H4 (cell line): ENCODE measurements around the gene LMO2. TPM values are rescaled to one million over a fixed set of nuclear protein-coding genes. Genes with fewer than 3 reads are reported as not detected.

Experiments used
- DNase-seq: peaks from one replicate; pipeline ENCODE4 v3.0.0-alpha.2; 2015; ENCODE audit warnings: low spot score
- total RNA-seq: library from RNA; depleted of rRNA; stranded (reverse); fragments of >200 nt; shearing (Covaris generic); gene quantifications from 2 replicates; pipeline ENCODE4 v1.2.3, GENCODE V29; 2014

LMO2 gene
- total RNA-seq, 1 experiment from 2014 or later: 1.5 TPM

DNA sequence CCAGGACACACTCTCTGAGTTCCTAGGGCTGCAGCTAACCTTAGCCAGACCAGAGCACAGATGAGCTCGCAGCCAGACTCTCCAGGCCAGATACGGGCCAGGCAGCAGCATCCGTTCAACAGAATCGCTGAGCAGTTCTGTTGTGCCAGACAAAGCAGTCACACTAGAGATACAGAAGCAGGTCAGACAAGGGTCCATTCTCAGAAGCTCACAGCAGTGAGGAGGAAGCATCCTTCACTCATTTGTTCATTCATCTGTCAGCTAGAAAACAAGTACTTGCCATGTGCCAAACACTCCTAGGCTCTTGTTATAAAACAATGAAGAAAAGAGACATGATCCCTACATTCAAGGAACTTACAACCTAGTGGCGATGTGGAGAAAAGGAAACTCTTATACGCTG lies 2.6 kb downstream of the LMO2 start:
- no peak for DNase-seq

DNA sequence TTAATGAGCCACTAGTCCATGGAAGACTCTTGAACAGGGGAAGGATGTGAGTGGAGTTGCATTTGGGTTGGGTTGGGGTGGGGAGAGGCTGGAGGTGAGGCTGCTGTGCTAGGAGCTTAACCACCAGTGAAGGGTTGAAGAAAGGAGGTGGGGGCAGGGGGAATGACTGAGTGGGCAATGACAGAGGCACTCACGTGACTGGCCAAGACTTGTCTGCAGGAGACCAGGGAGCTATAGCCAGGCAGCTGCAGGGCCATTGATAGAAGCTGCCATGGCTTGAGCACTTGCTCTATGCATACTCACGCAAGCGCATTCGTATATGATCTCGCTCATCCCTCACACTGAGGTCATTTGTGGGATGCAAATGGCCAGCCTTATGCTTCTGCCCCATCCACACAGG lies 4.0 kb downstream of the LMO2 start:
- no peak for DNase-seq

DNA sequence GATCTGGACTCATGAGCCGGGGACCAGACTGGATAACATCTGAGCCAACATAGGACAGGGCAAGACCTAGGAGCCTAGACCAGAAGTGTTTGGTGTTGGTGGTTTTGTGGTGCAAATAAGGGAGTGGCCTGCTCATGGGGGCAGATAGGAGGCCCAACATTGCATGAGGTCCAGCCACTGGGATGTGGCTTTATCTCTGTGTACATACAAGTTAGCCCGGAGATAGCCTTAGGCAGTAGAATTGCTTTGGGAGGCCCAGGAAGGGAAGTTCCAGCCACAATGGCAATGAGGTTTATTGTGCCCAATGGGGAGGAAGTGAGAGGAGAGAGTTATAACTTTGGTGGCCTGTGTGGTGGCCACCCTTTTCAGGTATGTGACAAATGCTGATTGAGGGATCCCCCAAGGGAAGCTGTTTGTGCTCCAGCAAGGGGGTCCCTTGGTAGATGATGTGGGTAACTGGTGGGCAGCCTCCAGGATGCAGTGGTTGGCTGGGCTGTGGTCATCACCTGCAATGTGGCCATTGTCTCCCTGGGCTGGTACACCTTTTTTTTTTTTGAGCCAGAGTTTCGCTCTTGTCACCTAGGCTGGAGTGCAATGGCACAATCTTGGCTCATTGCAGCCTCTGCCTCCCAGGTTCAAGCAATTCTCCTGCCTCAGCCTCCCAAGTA lies 6.4 kb downstream of the LMO2 start:
- DNase-seq: peak; percentile 45

DNA sequence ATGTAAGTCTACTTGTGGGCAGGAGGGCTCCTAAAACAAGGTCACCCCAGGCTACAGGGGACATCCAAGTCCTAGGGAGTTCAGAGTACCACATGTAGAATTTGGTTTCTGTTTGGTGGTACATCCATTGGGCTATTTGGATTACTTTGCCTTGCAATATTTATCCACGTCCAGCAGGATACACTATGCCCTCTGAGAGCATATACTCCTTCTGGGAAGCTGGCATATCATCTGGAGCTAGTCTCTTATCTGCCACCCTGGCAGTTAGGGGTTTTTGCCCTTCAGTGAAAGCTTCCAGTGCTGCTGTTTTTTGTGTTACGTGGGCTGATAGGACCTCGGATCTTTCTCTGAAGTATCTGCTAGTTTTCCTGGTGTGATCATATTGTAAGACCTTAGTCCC lies 7.3 kb downstream of the LMO2 start:
- no peak for DNase-seq

DNA sequence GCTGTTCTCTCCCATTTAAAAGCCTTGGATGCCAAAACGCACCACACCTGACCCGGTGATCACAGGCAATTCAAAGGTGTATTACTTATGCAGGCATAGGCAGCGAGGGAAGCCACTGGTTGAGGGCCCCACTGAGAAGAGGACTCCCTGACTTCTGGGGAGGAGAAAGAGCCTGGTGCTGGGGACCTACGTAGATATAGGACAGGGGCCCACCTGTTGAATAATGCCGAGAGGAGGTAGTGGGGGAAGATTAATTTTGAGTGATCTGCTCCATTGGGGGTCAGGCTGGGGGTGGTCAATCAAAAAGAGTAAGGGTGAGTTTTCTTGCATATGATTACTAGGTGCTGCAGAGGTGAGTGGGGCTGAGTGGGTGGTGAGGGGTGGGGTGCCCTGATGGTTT lies 7.8 kb downstream of the LMO2 start:
- DNase-seq: no peak

DNA sequence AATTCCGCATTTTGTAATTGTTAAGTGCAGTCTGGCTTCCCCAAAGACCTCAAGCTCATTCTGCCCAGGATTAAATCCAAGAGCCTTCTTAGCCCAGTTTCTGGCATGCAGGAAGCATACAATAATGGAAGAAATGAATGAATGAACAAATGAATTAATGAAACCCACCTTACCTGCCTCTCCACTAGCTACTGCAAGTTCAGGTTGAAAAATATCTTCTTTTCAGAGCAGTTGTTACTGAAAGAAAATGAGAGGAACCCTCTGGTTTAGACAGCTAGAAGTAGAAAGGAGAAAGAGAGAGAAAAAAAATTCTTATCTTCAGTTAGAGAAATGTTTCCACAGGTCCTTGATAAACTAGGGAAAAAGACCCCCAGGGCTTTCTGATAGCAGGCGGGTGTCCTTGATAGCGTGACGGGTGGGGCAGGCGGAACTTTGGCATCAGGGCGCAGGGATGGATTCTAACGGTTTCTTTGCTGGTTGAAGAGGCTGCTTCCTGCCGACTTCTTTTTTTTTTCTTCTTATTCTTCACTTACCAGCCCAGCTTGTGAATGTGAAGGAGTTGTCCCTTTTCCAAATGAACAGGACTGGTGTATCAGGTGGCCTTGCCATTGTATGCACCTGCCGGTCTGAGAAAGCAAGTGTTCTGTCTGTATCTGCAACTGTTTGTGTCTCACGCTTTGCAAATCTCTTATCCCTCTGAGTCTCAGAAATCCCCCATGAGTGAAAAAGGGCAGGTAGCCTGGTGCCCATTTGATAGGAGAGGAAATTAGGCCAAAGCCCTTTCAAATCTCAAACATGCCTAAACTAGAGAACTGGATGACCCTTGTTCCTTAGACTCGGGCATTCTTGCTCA lies 10.0 kb downstream of the LMO2 start:
- no peak for DNase-seq

DNA sequence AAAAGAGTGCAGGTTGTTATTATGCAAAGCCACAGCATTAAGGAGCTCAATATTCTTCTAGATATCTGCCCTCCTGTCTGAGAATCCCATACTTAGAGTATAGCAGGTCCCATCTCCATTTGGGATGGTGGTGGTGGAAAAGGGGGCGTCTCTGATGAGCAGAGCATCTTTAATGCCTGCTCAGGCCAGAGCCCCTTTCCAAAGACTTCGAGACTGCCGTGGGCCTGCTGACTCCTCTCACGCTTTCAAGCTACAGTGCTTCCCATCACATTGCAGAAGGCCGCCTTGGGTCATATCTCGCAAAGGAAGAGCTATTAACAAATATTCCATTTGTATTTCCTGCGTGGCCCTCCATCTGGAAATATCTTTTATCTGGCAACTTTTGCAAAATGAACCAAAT lies 10.9 kb downstream of the LMO2 start:
- DNase-seq: no peak

DNA sequence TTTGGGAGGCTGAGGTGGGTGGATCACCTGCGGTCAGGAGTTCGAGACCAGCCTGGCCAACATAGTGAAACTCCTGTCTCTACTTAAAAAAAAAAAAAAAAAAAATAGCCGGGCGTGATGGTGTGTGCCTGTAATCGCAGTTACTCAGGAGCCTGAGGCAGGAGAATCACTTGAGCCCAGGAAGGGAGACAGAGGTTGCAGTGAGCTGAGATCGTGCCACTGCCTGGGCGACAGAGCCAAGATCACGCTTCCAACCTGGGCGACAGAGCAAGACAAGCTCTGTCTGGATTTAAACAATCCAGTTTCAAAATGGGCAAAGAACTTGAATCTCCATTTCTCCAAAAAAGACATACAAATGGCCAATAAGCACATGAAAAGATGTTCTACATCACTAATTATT lies 12.5 kb downstream of the LMO2 start:
- no peak for DNase-seq

DNA sequence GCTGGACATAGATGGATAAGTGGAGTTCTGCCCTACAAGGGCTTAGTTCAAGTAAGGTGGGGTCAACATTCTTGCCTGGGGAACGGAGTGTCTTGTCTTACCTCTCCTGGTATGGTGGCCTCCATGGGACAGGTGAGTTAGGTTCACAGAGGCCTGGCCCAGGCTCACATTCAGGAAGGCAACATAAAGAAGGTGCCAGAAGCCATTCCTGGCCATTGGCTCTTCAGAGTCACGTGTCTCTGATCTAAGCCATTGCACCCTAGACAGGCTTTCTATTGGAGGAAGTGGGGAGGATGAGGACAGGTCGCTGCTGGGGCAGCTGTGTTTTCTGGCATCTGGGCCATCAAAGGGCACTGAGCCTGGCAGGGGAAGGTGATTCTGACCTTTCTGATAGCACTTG lies 14.8 kb downstream of the LMO2 start:
- DNase-seq: no peak

DNA sequence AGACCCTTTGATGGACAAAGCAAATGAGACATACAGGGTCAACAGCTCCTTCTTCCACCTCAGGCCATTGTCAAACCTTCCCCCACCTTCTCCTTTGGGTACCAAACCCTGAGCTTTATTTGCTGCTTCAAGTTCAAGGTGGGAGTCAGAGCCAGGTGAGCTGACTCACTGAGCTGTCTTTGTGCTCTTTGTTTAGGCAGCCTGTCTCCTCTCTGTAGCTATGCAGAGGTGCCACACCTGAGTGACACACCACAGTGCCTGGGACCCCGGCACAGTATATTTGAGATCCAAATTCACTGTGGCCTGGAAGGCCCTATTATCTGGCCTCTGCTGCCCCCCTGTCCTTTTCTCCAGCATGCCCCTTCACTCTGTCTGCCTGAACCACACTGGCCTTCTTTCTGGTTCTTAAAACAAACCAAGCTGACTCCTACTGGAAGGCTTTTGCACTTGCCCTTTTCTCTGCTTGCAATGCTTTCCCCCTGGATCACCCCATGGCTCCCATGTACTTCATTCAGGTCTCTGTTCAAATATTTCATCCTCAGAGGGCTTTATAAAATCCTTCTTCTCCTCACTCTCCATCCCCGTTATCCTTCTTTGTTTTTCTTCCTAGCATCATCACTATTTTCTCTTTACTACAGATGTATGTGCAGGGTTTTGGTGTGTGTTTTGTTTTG lies 16.1 kb downstream of the LMO2 start:
- DNase-seq: no peak

DNA sequence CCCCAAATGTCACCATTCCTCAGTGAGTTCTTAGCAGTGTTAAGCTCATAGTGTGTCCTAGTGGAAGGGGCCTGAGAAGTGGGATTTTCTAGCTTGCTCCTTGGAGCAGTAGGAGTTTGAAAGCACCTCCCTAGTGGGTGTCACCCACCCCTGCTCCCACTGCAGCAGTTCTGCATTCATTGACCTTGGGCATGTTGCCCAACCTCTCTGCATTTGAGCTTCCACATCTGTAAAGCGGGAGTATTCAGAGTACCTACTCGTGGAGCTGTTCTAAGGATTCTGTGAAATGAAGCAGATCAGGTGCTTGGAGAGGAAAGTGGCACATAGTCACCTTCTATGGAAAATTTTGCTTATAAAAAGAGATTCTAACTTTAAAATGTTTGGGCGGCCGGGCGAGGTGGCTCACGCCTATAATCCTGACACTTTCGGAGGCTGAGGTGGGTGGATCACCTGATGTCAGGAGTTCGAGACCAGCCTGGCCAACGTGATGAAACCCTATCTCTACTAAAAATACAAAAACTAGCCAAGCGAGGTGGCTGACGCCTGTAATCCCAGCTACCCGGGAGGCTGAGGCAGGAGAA lies 16.9 kb downstream of the LMO2 start:
- DNase-seq: no peak

DNA sequence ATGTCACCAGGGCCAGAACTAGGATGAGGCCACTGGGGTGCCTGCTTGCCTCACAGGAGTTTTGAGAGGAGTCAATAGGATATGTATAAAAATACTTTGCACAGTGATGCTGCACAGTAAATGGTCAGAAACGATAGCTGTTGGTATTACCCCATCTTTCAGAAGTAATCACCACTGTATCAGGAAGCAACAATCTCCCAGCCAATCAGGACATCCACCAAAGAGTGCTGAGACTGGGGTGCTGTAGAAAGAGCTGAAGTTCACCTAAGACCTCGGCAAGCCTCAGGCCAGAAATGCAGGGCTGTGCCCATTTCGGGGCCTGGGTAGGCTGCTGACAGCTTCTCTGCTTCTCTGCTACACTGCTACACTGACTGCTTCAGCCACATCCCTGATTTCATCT lies 17.4 kb downstream of the LMO2 start:
- DNase-seq: no peak

DNA sequence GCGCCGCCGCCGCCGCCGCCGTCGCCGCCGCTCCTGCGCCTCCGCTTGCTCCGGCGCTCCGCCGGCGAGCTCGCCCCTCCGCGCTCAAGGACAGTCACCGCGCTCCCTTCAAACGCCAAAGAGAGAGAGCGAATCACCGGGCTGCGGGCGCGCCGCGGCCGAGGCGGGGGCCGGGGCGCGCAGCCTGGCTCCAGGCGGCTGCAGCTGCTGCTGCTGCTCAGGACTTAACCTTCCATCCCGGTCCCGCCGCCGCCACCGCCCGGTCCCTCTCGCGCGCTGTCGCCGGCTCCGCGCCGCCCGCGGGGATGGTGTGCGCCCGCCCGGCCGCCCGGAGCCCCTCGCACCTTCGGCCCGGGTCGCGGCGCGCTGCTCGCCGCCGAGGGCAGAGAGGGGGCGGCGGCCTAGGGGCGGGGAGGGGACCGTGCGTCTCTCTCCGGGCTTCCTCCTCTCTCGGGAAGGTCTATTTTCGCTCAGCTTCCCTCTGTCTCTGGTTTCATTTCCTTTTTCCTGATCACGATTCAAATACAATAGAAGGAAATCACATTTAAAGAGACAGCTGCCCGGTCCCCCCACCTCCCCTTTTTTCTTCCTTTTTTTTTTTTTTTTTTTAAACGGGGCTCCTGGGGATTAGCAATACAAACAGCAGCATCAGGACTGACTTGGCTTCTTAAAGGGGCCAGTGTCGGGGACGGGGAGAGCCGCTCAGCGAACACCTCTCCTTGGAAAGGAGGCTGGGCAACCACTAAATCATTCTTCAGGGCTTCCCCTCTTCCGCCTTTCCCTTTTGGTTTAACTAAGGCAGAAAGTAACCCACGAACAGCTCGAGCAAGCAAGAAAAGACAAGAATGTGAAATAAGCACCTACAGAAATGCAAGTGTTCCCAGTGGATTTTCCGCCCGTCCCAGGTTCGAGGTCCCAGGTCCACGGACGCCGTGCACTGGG lies 22.1 kb downstream of the LMO2 start:
- DNase-seq: no peak

DNA sequence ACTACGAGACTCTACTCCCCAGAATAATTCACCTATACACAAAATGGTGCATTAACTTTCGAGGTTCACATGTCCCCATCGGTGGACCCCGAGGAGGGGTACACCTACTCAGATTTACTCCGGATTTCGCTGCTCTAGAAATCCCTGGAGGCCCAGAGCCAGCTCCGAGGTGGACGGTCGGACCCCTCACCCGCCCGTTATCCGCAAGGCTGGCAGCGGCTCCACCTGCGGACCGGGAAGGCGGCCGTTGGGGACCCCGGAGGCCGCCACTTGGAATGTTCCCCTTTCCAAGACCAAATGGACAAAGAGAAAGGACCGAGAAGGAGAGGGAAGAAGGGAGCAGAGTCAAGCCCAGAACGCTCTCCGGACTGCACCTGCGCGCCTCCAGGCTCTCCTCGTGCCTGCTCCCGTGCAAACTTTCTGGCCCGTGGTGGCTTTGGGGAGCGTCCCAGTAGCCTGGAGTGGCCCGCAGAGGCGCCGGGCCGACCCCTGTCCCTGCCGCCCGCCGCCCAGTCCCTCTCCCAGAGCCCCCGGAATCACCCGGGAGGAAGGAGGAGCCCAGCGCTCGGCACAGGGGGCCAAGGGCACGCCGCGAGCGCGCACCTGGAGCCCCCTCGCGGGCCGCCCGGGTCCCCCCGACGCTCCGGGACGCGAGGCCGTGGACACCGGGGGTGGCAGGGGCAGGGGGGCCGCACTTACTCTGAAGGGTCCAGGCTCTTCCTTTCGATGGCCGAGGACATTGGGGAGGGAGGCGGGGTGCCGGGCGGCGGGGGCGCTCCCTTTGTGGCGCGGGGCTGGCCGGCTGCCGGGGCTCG lies 23.0 kb downstream of the LMO2 start:
- no peak for DNase-seq

DNA sequence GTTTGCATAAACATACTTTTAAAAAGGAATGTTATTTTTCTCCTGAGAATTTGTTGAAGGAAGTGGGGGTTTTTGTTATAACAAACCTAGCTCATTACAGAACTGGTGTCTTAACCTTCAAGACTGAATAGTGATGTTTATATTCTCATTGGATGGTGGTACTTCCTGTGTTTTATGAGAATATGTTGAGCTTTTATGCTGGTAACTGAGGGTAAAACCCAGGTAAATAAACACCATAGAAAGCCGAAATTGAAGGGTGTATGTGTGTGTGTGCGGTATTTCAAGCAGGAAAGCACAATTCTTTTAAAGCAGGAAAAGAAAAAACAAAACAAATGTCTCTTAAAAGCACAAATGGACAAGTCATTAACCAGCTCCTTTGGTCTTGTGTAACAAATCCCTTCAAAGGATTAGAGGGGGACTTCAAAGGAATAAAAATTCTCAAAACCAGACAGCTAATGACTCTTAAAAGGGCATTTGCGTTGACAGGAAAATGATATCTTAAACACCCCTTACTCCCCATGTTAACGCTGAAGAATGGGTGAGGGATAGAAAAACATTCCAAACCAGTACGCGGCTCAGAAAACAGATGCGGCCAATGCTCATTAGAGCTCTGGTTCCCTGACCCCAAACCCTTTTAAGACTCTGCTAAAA lies 23.8 kb downstream of the LMO2 start:
- DNase-seq: peak; percentile 56

DNA sequence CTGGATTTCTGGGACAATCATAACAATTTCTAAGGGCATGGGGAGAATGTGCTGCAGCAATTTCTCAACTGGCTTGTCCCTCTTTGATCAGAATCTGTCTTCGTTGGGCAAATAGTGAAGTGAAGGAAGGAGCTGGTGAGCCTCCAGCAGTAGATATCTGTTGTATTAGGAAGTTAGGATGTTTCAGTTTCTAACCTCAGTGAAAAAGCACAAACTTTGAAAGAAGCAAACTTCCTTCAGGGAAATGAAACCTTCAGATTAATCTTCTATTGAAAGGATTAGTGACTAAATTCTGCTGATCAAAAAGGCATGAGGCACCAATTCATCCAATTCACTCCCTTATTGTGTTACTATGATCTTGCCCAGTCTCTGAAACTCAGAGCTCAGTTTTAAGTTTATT lies 24.3 kb downstream of the LMO2 start:
- no peak for DNase-seq

DNA sequence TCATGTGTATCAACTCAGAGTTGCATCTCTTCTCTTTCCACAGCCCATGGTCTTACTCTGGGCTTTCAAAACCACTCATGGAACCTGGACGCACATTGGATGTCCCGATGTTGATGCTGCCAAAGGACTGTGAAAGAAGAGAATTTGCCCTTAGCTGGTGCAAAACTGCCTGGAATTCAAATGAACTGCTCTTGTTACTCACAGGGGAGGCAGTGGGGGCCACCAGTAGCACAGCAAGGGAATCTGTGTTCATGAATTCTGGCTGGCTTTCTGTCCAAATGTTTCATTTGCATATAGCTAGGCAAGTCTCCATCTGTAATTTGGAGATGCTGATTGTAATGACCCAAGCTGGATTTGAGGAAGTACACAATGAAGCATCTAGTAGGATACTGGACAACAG lies 24.9 kb downstream of the LMO2 start:
- DNase-seq: no peak

DNA sequence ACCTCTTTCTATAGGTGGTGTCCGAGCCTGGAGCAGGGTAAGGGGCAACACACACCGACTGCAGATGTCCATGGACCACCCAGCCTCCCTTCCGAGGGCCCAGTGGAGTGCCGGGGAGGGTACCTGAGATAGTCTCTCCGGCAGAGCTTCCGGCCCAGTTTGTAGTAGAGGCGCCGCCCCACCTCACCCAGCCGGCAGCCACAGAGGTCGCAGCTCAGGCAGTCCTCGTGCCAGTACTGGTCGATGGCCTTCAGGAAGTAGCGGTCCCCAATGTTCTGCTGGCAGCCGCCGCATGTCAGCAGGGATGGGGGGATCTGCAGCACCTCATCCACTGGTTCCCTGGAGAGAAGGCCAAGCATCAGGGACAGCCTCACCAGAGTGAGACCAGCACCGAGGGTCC lies 27.4 kb downstream of the LMO2 start:
- DNase-seq: no peak

DNA sequence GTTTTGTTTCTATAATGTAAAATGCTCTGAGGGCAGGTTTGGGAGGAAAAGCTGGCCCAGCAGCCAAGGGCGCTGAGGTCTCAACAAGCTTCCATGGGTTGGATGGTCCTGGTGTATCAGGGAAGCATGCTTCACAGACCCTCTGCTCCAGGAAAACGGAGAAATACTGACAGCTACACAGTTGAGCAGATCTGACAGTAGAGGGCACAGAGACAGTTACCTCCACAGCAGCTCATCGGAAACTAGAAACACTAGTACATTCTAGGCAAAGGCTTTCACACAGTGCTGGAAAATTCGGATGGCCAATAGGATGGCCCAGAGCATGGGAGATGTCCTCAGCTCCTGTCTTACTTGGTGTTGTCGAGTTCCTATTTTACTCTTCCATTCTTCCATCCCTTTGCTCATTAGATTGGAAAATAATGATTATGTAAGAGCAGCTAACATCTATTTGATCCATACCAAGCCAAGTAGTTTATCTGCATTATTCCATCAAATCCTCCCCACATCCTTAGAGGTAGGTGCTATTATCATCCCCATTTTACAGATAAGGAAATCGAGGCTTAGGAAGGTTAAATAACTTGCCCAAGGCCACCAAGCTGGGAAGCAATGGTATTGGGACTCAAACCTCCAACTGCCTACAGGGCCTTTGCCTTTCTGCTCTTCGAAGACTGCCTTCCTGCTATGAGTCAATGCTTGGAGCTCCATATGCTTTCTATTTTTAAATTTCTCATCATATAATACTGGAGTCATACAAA lies 28.3 kb downstream of the LMO2 start:
- no peak for DNase-seq
